ENCODE measurements around the gene C10orf71.

- TF ChIP-seq EZH2phosphoT487 (IDR thresholded peaks at IDR 0.05; ENCODE audit: borderline replicate concordance) = no peak
- TF ChIP-seq POLR2A (IDR thresholded peaks at IDR 0.05; ENCODE audit: borderline replicate concordance, extremely low read depth, insufficient read depth, insufficient read length) = no peak
- TF ChIP-seq CTCF (IDR thresholded peaks at IDR 0.05 in 2 of 3, conservative IDR thresholded peaks at IDR 0.05 in 1 of 3; ENCODE audit: borderline replicate concordance in 1 of 3, insufficient read depth in 1 of 3, low read depth in 2 of 3, low read length in 2 of 3) = no peak
- TF ChIP-seq MAX (IDR thresholded peaks at IDR 0.05) = no peak
- no peak for TF ChIP-seq EZH2 (IDR thresholded peaks at IDR 0.05)
- no peak for TF ChIP-seq POLR2AphosphoS5 (IDR thresholded peaks at IDR 0.05; ENCODE audit: low read depth, low read length)
- no peak for TF ChIP-seq SP1 (IDR thresholded peaks at IDR 0.05; ENCODE audit: low read depth)
- no peak for TF ChIP-seq REST (IDR thresholded peaks at IDR 0.05; ENCODE audit: low read depth)
- TF ChIP-seq ZBTB33 (IDR thresholded peaks at IDR 0.05; ENCODE audit: extremely low read depth, insufficient replicate concordance, low read length) = no peak
- TF ChIP-seq YY1 (IDR thresholded peaks at IDR 0.05; ENCODE audit: extremely low read depth, insufficient replicate concordance, low read depth, low read length) = no peak
- no peak for TF ChIP-seq EGR1 (IDR thresholded peaks at IDR 0.05; ENCODE audit: low read depth)
- no peak for TF ChIP-seq CEBPB (IDR thresholded peaks at IDR 0.05; ENCODE audit: low read depth)
These were observed 9.9 kb downstream of the C10orf71 start for GRCh38 chr10:49308881-49309280.

Measured in HCT116 (cell line).